GM12873 (cell line): ENCODE results near the gene GRHL3.

Experiments
- CTCF ChIP-seq: IDR thresholded peaks from 2 replicates; pipeline ENCODE4 v1.5.1; 2012; ENCODE audit warnings: low read depth, mild to moderate bottlenecking, moderate library complexity, low read length, control low read depth; ENCODE audit not compliant: insufficient read depth; ENCODE audit errors: missing control alignments

Gene GRHL3

GRCh38 chr1:24329331-24329730 lies 10.2 kb downstream of the GRHL3 start:
- TF ChIP-seq CTCF: no peak

- TF ChIP-seq CTCF: no peak
These were observed 10.8 kb downstream of the GRHL3 start for GRCh38 chr1:24329797-24330543.

GRCh38 chr1:24331961-24332673 lies 13.0 kb downstream of the GRHL3 start:
- no peak for TF ChIP-seq CTCF

GRCh38 chr1:24336075-24336474 lies 16.9 kb downstream of the GRHL3 start:
- TF ChIP-seq CTCF: no peak

- TF ChIP-seq CTCF: no peak
These were observed 18.3 kb downstream of the GRHL3 start for GRCh38 chr1:24337455-24337854.

GRCh38 chr1:24338447-24338846 lies 19.3 kb downstream of the GRHL3 start:
- no peak for TF ChIP-seq CTCF

GRCh38 chr1:24339996-24340395 lies 20.8 kb downstream of the GRHL3 start:
- no peak for TF ChIP-seq CTCF
